Activated CD8-positive, alpha-beta T cell treated with anti-CD3 and anti-CD28 coated beads, Interleukin-2, amount 10 ng/mL, durations not matched to agents 7 days and 5 days (primary cell): ENCODE data around the gene TWIST2. TPM values are rescaled to one million over a fixed set of nuclear protein-coding genes. Genes with fewer than 3 reads are reported as not detected.

ENCODE experiments used
- ATAC-seq: fragments of 150-1000 bp; cut with Tn5 transposase; one replicate; pipeline ENCODE4 v1.10.0; 2021; ENCODE audit warnings: moderate library complexity
- CTCF ChIA-PET: fragments of 350-600 bp; sonication (Branson Sonifier 250); formaldehyde crosslinking; loops from one replicate; lab custom pipeline; 2021; ENCODE audit warnings: antibody characterized with exemption; lab: Charles Lee
- POLR2A ChIA-PET: fragments of 350-600 bp; sonication (Branson Sonifier 250); formaldehyde crosslinking; loops from one replicate; lab custom pipeline; 2021; ENCODE audit warnings: antibody characterized with exemption; lab: Charles Lee
- DNase-seq: peaks from one replicate; pipeline ENCODE4 v3.0.0-alpha.2; 2020
- H3K27ac Mint-ChIP-seq: one replicate; pipeline ENCODE4 v1.8.0; 2021; ENCODE audit warnings: mild to moderate bottlenecking, mixed read lengths
- H3K27me3 Mint-ChIP-seq: one replicate; pipeline ENCODE4 v1.8.0; 2021; ENCODE audit warnings: low read depth, mixed read lengths
- H3K36me3 Mint-ChIP-seq: one replicate; pipeline ENCODE4 v1.8.0; 2021; ENCODE audit warnings: low read depth, mixed read lengths
- H3K4me1 Mint-ChIP-seq: one replicate; pipeline ENCODE4 v1.8.0; 2021; ENCODE audit warnings: low read depth, mixed read lengths
- H3K4me3 Mint-ChIP-seq: one replicate; pipeline ENCODE4 v1.8.0; 2021; ENCODE audit warnings: mild to moderate bottlenecking, mixed read lengths
- H3K9me3 Mint-ChIP-seq: one replicate; pipeline ENCODE4 v1.8.0; 2022; ENCODE audit warnings: mixed read lengths; ENCODE audit not compliant: insufficient read depth
- total RNA-seq, 2 experiments: library from RNA; stranded (reverse); gene quantifications; one replicate each; pipeline ENCODE4 v1.2.3, GENCODE V29; 2021

Gene TWIST2
- total RNA-seq, 2 experiments from 2014 or later = not detected

DNA sequence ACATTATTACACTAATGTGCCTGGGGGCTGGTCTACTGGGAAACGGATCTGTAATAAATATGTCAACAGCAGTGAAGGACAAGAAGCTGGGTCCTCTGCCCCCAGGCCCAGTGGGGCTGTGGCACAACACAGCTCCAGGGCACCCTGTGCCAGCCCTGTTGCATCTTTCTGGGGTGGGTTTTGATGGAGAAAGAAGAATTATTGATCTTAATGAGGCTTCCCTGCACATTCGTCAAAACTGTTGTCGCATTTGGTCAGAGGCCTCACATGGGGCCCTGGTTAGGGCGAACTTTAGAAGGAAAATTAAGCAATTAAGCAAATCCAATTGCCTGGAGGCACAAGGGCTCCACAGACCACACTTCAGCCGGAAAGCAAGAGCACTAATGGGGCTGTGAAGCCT, 30.0 kb upstream of the TWIST2 start:
- H3K4me1 Mint-ChIP-seq = no peaks in the 10 kb centered on the region
- ChIA-PET POLR2A (no interaction called here), CTCF (no interaction called here)
- H3K27me3 Mint-ChIP-seq = peaks cover 11% of the 10 kb centered on the region
- no peak for DNase-seq
- no peaks in the 10 kb centered on the region for H3K9me3 Mint-ChIP-seq
- H3K27ac Mint-ChIP-seq = no peak overlapping the region
- ATAC-seq = no peak
- H3K4me3 Mint-ChIP-seq = no peak overlapping the region
- H3K36me3 Mint-ChIP-seq = no peaks in the 10 kb centered on the region

DNA sequence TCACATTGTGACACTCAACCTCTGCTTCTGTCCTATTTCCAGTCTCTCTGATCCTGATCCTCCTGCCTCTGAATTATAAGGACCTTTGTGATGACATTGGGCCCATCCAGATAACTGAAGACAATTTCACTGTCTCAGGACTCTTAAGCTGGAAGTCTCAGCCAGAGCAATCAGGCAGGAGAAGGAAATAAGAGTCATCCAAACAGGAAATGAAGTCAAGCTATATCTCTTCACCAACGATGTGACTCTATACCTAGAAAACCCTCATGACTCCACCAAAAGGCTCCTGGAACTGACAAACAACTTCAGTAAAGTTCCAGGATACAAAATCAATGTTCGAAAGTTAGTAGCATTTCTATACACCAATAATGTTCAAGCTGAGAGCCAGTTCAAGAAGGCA, 29.3 kb upstream of the TWIST2 start:
- Mint-ChIP-seq H3K27me3 (peaks cover 11% of the 10 kb centered on the region), H3K27ac (no peak overlapping the region), H3K9me3 (no peaks in the 10 kb centered on the region), H3K36me3 (no peaks in the 10 kb centered on the region), H3K4me1 (no peaks in the 10 kb centered on the region), H3K4me3 (no peak overlapping the region)
- POLR2A ChIA-PET = no interaction called here
- no peak for ATAC-seq
- CTCF ChIA-PET = no interaction called here
- no peak for DNase-seq

DNA sequence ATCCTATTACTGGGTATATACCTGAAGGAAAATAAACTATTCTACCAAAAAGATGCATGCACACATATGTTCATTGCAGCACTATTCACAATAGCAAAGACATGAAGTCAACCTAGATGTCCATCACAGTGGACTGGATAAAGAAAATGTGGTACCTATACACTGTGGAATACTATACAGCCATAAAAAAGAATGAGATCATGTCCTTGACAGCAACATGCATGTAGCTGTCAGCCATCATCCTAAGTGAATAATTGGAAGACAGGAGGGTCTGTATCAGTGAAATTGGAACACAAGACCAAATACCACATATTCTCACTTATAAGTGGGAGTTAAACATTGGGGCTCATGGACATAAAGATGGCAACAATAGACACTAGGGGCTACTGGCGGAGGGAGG, 27.7 kb upstream of the TWIST2 start:
- no peak overlapping the region for H3K4me3 Mint-ChIP-seq
- H3K27ac Mint-ChIP-seq = no peak overlapping the region
- H3K36me3 Mint-ChIP-seq = no peaks in the 10 kb centered on the region
- no peaks in the 10 kb centered on the region for H3K9me3 Mint-ChIP-seq
- no peaks in the 10 kb centered on the region for H3K4me1 Mint-ChIP-seq
- ATAC-seq (no peak), DNase-seq (no peak)
- ChIA-PET CTCF (no interaction called here), POLR2A (no interaction called here)
- peaks cover 11% of the 10 kb centered on the region for H3K27me3 Mint-ChIP-seq

DNA sequence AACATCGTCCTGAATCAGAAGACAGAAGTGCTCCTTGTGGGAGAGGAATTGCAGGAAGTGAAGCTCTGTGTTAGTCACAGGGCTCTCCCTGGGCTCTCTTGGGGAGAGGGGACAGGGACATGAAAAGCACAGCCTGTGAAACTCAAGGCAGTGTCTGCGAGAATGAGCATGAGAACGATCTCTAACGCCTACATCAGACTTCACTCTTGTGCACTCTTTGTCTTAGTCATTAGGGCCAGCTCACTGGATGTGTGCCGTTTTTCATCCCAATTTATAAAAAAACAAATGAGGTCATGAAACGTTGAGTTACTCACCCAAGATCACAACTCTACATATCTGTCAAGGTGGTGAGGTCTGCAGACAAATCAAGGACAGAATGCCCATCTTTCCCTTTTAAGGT, 27.0 kb upstream of the TWIST2 start:
- Mint-ChIP-seq H3K36me3 (no peaks in the 10 kb centered on the region), H3K27ac (no peak overlapping the region), H3K27me3 (peaks cover 14% of the 10 kb centered on the region), H3K9me3 (peaks cover 4% of the 10 kb centered on the region), H3K4me3 (no peak overlapping the region), H3K4me1 (no peaks in the 10 kb centered on the region)
- no peak for ATAC-seq
- CTCF ChIA-PET = no interaction called here
- POLR2A ChIA-PET = no interaction called here
- no peak for DNase-seq

DNA sequence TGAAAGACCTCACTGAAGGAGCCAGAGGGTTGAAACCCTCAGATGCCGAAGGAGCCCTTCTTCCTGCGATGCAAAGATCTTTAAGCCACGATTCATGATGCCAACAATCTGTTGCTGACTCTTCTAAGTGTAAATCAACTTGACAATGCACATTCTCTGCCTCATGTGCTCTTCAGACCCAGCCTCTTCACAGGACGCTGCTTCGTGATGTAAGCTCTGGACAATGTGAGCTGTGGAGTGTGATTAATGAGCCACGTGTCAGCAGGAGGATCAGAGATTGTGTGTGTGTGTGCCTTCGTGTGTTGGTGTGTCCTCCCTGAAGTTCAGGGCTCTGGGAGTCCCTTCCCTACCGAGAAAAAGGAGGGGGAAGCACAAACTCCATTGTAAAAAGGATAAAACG, 26.5 kb upstream of the TWIST2 start:
- no peak for ATAC-seq
- no peak overlapping the region for H3K27ac Mint-ChIP-seq

GRCh38 chr2:238821944-238822670, 25.8 kb upstream of the TWIST2 start:
- H3K4me3 Mint-ChIP-seq = no peak overlapping the region
- ATAC-seq (no peak), DNase-seq (no peak)
- no peaks in the 10 kb centered on the region for H3K36me3 Mint-ChIP-seq
- H3K9me3 Mint-ChIP-seq = peaks cover 4% of the 10 kb centered on the region
- no peak overlapping the region for H3K27ac Mint-ChIP-seq
- no peaks in the 10 kb centered on the region for H3K4me1 Mint-ChIP-seq
- ChIA-PET POLR2A (no interaction called here), CTCF (no interaction called here)
- peaks cover 16% of the 10 kb centered on the region for H3K27me3 Mint-ChIP-seq

More for the DNA sequence above, 26.5 kb upstream of the TWIST2 start:
- Mint-ChIP-seq H3K36me3 (no peaks in the 10 kb centered on the region), H3K9me3 (peaks cover 4% of the 10 kb centered on the region), H3K4me3 (no peak overlapping the region), H3K4me1 (no peaks in the 10 kb centered on the region), H3K27me3 (peaks cover 17% of the 10 kb centered on the region)
- ChIA-PET POLR2A (no interaction called here), CTCF (no interaction called here)
- DNase-seq = no peak

GRCh38 chr2:238822955-238823354, 24.9 kb upstream of the TWIST2 start:
- CTCF ChIA-PET = no interaction called here
- peaks cover 4% of the 10 kb centered on the region for H3K9me3 Mint-ChIP-seq
- POLR2A ChIA-PET = no interaction called here
- H3K36me3 Mint-ChIP-seq = no peaks in the 10 kb centered on the region
- H3K27me3 Mint-ChIP-seq = peaks cover 20% of the 10 kb centered on the region
- no peak overlapping the region for H3K4me3 Mint-ChIP-seq
- DNase-seq = no peak
- no peak overlapping the region for H3K27ac Mint-ChIP-seq
- ATAC-seq = no peak
- no peaks in the 10 kb centered on the region for H3K4me1 Mint-ChIP-seq

- Mint-ChIP-seq H3K27ac (no peak overlapping the region), H3K27me3 (peaks cover 42% of the 10 kb centered on the region), H3K9me3 (no peaks in the 10 kb centered on the region), H3K4me1 (no peaks in the 10 kb centered on the region), H3K36me3 (no peaks in the 10 kb centered on the region), H3K4me3 (no peak overlapping the region)
- no peak for DNase-seq
- no peak for ATAC-seq
- POLR2A ChIA-PET = no interaction called here
- CTCF ChIA-PET = no interaction called here
Measured at GRCh38 chr2:238831177-238831576, 16.7 kb upstream of the TWIST2 start.

DNA sequence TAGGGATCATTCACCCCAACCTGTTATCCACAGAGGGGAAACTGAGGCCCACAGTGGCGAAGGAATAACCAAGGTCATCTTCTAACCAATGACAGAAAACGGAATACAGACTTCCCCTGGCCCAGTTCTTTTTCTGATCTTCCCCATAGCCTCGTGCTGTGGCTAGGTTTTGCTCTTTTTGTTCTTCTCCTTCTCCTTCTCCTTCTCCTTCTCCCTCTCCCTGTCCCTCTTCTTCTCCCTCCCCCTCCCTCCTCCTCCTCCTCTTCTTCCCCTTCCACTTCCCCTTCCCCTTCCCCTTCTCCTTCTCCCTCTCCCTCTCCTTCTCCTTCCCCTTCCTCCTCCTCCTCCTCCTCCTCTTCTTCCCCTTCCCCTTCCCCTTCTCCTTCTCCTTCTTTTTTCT, 12.9 kb upstream of the TWIST2 start:
- Mint-ChIP-seq H3K4me3 (no peak overlapping the region), H3K9me3 (no peaks in the 10 kb centered on the region), H3K4me1 (no peaks in the 10 kb centered on the region), H3K36me3 (no peaks in the 10 kb centered on the region), H3K27ac (no peak overlapping the region), H3K27me3 (peaks cover 27% of the 10 kb centered on the region)
- CTCF ChIA-PET = no interaction called here
- no peak for ATAC-seq
- POLR2A ChIA-PET = no interaction called here
- DNase-seq = no peak

DNA sequence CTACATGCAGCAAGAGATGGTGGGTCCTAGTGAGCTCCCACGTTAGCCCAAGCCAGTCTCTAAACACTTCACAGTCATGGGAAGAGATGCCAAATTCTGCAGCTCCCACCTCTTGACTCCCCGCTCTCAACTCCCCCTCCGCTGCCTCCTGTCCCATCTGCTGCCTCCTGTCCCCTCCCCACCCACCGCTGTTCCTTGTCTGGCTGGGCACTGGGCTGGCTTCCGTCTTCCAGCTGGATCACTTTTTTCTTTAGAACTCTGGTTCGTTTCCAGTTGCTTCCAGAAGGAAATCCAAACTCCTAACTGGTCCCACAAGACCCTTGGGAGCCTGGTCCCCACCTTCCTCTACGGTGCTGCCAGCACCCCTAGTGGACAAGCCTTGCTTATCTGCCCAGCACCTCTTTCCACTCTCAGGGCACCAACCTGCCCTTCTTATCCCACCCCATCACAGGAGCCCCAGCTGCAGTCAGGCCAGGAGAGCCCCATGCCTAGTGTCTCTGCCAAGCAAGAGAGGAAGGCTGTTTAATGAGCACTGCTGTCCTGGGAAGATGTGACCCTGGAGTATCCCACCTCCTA, 12.1 kb upstream of the TWIST2 start:
- H3K27me3 Mint-ChIP-seq = peaks cover 28% of the 10 kb centered on the region
- ChIA-PET POLR2A (no interaction called here), CTCF (no interaction called here)
- DNase-seq (no peak), ATAC-seq (no peak)
- H3K4me1 Mint-ChIP-seq = no peaks in the 10 kb centered on the region
- H3K9me3 Mint-ChIP-seq = no peaks in the 10 kb centered on the region
- no peak overlapping the region for H3K27ac Mint-ChIP-seq
- no peaks in the 10 kb centered on the region for H3K36me3 Mint-ChIP-seq
- H3K4me3 Mint-ChIP-seq = no peak overlapping the region

DNA sequence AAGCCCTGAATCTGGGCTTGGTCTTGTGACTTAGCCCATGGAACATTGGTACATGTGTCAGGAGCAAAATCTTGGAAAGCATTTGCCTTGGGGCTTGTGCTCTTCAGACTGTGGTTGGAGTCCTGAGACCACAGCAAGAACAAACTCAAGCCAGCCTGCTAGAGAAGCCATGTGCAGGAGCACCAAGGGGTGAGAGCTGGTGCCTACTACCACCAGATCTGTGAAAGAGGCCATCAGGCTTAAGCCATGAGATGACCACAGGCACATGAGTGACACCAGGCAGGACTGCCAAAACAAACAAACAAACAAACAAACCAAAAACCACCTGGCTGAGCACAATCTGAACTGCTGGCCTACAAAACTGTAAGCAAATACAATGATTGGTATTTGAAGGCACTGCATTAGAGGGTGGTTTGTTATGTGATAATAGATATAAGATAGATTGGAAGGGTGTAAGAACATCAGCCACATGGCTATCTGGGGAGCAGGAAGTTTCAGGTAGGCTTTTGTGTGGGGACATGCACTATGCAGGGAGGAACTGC, 9.0 kb upstream of the TWIST2 start:
- POLR2A ChIA-PET = no interaction called here
- ATAC-seq = no peak
- CTCF ChIA-PET = no interaction called here
- peaks cover 14% of the 10 kb centered on the region for H3K27me3 Mint-ChIP-seq
- H3K4me1 Mint-ChIP-seq = no peaks in the 10 kb centered on the region
- no peak overlapping the region for H3K4me3 Mint-ChIP-seq
- no peaks in the 10 kb centered on the region for H3K36me3 Mint-ChIP-seq
- H3K27ac Mint-ChIP-seq = no peak overlapping the region
- no peak for DNase-seq
- H3K9me3 Mint-ChIP-seq = no peaks in the 10 kb centered on the region

DNA sequence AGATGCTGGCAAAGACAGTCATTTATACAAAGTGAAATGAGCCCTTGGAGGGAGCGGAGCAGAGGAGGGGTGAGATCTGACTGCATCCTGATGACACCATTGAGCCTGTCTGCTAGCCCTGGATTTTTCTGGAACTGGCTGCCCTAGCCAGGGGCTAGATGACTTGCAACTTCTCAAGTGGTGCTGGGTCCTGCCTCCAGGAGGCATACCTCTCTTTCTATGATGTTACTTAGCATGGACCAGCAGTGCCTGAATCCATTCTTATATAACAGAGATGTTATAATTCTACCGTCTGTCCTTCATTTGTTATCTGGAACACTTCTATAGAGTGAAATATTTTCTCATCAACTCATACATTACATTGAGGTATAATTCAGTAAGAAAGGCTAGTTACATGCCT, 8.5 kb upstream of the TWIST2 start:
- DNase-seq (no peak), ATAC-seq (no peak)
- ChIA-PET CTCF (no interaction called here), POLR2A (no interaction called here)
- H3K4me3 Mint-ChIP-seq = no peak overlapping the region
- H3K4me1 Mint-ChIP-seq = no peaks in the 10 kb centered on the region
- no peak overlapping the region for H3K27ac Mint-ChIP-seq
- no peaks in the 10 kb centered on the region for H3K9me3 Mint-ChIP-seq
- peaks cover 18% of the 10 kb centered on the region for H3K27me3 Mint-ChIP-seq
- H3K36me3 Mint-ChIP-seq = no peaks in the 10 kb centered on the region
